Muscle of leg (tissue), 11 donors: Measurements from ENCODE around the gene METAP1D. TPM values are rescaled to one million over a fixed set of nuclear protein-coding genes. Genes with fewer than 3 reads are reported as not detected.
"Not testable (repeated sequence)": the region's sequence is repeated elsewhere in the genome, so short reads cannot be mapped to it uniquely, and the experiment has no call there.

ENCODE experiments used
- DNase-seq: peaks from one replicate; pipeline ENCODE4 v3.0.0; 2013
- H3K27ac ChIP-seq: one replicate; pipeline ENCODE4 v1.5.1; 2013; ENCODE audit warnings: mild to moderate bottlenecking, low read length, control low read depth
- H3K27me3 ChIP-seq: one replicate; pipeline ENCODE4 v1.6.1; 2013; ENCODE audit warnings: low read length; ENCODE audit not compliant: control insufficient read depth, insufficient read depth
- H3K36me3 ChIP-seq: one replicate; pipeline ENCODE4 v1.6.1; 2013; ENCODE audit warnings: low read length; ENCODE audit not compliant: control insufficient read depth, insufficient read depth
- H3K4me1 ChIP-seq: one replicate; pipeline ENCODE4 v1.6.1; 2013; ENCODE audit warnings: low read length; ENCODE audit not compliant: control insufficient read depth, insufficient read depth
- H3K4me3 ChIP-seq: one replicate; pipeline ENCODE4 v1.5.1; 2013; ENCODE audit warnings: low read length, control low read depth
- H3K9me3 ChIP-seq: replicated peaks from 2 replicates; pipeline ENCODE4 v1.6.1; 2013; ENCODE audit warnings: low read depth, low read length; ENCODE audit not compliant: control insufficient read depth
- WGBS: methylation state at CpG from one replicate; pipeline ENCODE4 v1.1.5; 2013; ENCODE audit warnings: missing lambda C conversion rate; ENCODE audit not compliant: insufficient coverage; 5-methylcytosine and 5-hydroxymethylcytosine counted together
- polyA plus RNA-seq, 8 donors: library from polyadenylated mRNA; unstranded; fragments of 120-200 nt; gene quantifications; one replicate each; pipeline versions ENCODE4 v1.2.1 to v1.2.3, GENCODE V29; 2013; ENCODE audit warnings: inconsistent platforms in 1 of 8, low replicate concordance in 1 of 8; ENCODE audit not compliant: insufficient read length in 8 of 8, insufficient read depth in 1 of 8
- total RNA-seq: library from RNA; stranded (reverse); fragments of 120-200 nt; gene quantifications from one replicate; pipeline ENCODE4 v1.2.4, GENCODE V29; 2013

Gene METAP1D
- total and polyA plus RNA-seq, 9 donors, result 7.8 to 16.0 (median 9.8) TPM

DNA sequence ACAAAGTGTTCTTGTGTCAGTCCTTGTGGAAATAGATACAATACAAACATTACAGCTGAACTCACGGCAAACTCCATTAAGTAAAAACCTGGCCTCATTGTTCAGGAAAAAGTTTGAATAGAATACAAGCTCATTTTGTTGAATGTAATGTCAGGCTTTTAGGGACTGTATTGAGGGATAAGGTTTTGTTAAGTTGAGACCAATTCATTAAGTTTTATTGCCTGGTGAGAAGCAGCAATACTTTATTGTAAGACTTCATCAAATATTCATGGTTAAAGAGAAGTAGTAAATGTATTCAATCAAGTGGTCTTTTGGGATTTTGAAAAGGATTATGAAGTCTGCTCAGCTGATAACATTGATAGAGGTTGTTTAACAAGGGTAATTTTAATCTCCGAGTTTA is 35.4 kb upstream of the METAP1D start:
- H3K27me3 ChIP-seq, result no peaks in the 10 kb centered on the region
- H3K4me3 ChIP-seq, result no peak overlapping the region
- no peaks in the 10 kb centered on the region for H3K4me1 ChIP-seq
- no peak overlapping the region for H3K27ac ChIP-seq
- DNase-seq, result no peak
- peaks cover 8% of the 10 kb centered on the region for H3K36me3 ChIP-seq
- H3K9me3 ChIP-seq, result no peaks in the 10 kb centered on the region
- no CpG with 5 or more reads among the region's 2 CpGs for WGBS

DNA sequence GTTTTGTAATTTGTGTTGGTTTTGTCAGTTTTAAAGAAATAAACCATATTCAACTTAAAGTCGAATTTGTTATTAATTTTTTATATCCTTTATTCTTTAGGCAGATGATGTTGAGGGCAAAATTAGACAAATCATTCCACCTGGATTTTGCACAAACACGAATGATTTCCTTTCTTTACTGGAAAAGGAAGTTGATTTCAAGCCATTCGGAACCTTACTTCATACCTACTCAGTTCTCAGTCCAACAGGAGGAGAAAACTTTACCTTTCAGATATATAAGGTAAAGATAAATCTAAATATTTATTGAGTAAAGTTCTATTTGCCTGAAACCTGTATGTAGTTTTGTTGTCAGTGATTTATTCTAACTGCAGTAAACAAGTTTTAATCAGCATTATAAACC is 34.5 kb upstream of the METAP1D start:
- Histone ChIP-seq H3K4me1 (no peaks in the 10 kb centered on the region), H3K9me3 (no peaks in the 10 kb centered on the region), H3K36me3 (peaks cover 11% of the 10 kb centered on the region), H3K27ac (no peak overlapping the region), H3K27me3 (no peaks in the 10 kb centered on the region), H3K4me3 (no peak overlapping the region)
- no CpG with 5 or more reads among the region's 3 CpGs for WGBS
- DNase-seq, result no peak

DNA sequence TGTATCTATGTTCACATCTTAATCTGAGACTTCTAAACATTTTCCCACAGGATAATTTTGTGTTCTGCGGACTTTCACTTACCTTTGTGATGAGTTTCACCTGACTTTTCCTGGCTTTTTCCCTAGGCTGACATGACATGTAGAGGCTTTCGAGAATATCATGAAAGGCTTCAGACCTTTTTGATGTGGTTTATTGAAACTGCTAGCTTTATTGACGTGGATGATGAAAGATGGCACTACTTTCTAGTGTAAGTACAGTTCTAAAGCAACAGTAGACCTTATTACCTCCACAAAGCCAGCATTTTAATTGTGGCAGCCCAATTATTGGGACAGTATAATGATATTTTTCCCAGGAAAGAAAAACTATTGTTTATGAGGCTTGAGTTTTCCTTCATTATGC is 34.1 kb upstream of the METAP1D start:
- H3K27me3 ChIP-seq, result no peaks in the 10 kb centered on the region
- H3K4me3 ChIP-seq, result no peak overlapping the region
- H3K4me1 ChIP-seq, result no peaks in the 10 kb centered on the region
- H3K27ac ChIP-seq, result no peak overlapping the region
- no peak for DNase-seq
- H3K9me3 ChIP-seq, result no peaks in the 10 kb centered on the region
- H3K36me3 ChIP-seq, result peaks cover 11% of the 10 kb centered on the region
- no CpG with 5 or more reads among the region's 3 CpGs for WGBS

DNA sequence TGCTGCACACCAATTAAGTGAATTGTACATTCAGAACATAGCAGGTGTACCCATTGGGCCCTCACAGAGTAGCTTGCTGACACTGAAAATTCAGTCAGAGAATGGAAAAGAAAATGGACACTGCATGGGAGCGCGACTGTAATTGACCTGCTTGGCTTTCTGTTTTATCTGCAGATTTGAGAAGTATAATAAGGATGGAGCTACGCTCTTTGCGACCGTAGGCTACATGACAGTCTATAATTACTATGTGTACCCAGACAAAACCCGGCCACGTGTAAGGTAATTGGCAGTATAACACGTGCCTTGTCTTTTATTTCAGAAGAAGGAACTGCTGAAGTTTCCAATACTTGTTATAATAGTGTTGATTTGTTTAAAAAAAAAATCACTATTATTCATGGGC is 33.5 kb upstream of the METAP1D start:
- 100% methylated on average over 2 of the region's 8 CpGs for WGBS
- no peaks in the 10 kb centered on the region for H3K9me3 ChIP-seq
- H3K36me3 ChIP-seq, result peaks cover 11% of the 10 kb centered on the region
- no peaks in the 10 kb centered on the region for H3K4me1 ChIP-seq
- DNase-seq, result no peak
- no peaks in the 10 kb centered on the region for H3K27me3 ChIP-seq
- H3K27ac ChIP-seq, result no peak overlapping the region
- H3K4me3 ChIP-seq, result no peak overlapping the region

DNA sequence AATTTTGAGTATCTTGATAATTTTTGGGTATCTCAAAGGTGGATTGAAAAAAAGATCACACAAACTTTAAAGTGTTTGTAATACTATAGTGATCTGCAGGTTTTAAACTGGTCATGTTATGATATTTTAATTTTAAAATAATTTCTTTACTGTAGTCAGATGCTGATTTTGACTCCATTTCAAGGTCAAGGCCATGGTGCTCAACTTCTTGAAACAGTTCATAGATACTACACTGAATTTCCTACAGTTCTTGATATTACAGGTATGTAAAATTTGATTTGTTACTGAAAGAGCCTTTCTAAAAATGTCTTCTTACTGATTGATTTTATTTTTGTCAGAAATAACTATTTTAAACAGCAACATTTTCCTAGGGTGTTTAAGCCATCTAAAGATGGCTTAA is 33.1 kb upstream of the METAP1D start:
- H3K4me3 ChIP-seq, result no peak overlapping the region
- no peak for DNase-seq
- no peaks in the 10 kb centered on the region for H3K27me3 ChIP-seq
- no peak overlapping the region for H3K27ac ChIP-seq
- no peaks in the 10 kb centered on the region for H3K9me3 ChIP-seq
- H3K4me1 ChIP-seq, result no peaks in the 10 kb centered on the region
- H3K36me3 ChIP-seq, result peaks cover 11% of the 10 kb centered on the region

DNA sequence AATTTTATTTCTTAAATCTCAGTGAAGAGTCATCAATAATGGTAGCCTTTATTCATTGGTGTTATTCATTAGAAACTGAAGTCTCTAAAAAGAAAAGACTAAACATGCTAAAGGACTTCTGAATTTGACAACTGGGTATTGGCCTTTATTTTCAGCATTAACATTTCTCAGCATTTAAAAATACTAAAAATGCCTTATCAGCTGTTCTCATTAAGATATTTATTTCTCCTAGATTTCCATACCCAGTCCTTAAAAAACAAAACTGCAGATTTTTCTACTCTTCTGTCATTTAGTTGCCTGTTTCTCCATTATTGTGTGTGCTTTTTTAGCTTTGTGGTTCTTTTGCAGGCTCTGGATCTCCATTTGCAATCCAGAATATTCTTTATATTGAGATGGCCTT is 31.2 kb upstream of the METAP1D start:
- no peak overlapping the region for H3K4me3 ChIP-seq
- H3K9me3 ChIP-seq, result no peaks in the 10 kb centered on the region
- H3K4me1 ChIP-seq, result no peaks in the 10 kb centered on the region
- peaks cover 11% of the 10 kb centered on the region for H3K36me3 ChIP-seq
- no peak for DNase-seq
- no peaks in the 10 kb centered on the region for H3K27me3 ChIP-seq
- no peak overlapping the region for H3K27ac ChIP-seq

DNA sequence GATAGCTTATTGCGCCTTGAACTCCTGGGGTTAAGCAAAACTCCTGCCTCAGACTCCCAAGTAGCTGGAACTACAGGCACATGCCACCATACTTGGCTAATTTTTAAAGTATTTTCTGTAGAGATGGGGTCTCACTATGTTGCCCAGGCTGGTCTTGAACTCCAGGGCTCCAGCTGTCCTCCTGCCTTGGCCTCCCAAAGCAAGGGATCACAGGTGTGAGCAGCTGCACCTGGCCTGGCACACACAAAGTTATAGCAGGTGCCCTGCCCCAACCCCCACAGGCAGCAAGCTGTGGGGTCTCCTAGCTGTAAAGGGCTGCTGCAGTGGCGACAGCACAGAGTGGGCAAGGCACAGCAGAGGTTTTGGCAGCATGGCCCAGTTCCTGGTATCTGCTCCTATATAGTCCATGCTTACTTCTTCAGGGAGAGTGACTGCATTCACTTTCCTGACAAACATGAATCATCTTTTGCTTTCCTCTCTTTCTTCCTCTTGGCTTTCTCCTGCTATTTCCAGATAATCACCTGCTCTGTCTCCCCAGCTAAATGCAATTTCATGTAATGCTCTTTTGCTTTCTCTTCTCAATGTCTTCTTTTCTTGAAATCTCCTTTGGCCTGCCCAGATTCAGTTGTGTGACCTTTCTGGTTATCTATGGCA is 27.3 kb upstream of the METAP1D start:
- Histone ChIP-seq H3K4me1 (no peaks in the 10 kb centered on the region), H3K27me3 (no peaks in the 10 kb centered on the region), H3K4me3 (no peak overlapping the region), H3K27ac (no peak overlapping the region), H3K9me3 (no peaks in the 10 kb centered on the region), H3K36me3 (peaks cover 7% of the 10 kb centered on the region)
- WGBS, result 90% methylated on average over 1 of the region's 2 CpGs
- no peak for DNase-seq

DNA sequence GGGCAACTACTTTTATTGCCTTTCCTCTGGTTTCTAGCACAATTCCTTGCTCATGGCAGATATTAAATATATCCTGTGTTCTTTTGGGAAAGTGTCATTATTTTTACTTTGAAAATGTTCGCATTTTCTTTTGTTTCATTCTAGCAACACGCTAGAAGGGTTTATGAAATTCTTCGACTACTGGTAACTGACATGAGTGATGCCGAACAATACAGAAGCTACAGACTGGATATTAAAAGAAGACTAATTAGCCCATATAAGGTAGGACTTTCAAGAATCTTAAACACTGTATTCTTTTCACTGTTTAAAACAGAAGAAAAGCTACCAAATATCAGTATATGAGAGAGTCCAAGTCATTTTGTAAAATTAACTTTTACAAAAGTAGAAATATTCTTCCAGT is 20.6 kb upstream of the METAP1D start:
- H3K4me3 ChIP-seq, result no peak overlapping the region
- H3K27ac ChIP-seq, result no peak overlapping the region
- peaks cover 13% of the 10 kb centered on the region for H3K36me3 ChIP-seq
- no peaks in the 10 kb centered on the region for H3K9me3 ChIP-seq
- WGBS, result no CpG with 5 or more reads among the region's 4 CpGs
- DNase-seq, result no peak
- no peaks in the 10 kb centered on the region for H3K27me3 ChIP-seq
- no peaks in the 10 kb centered on the region for H3K4me1 ChIP-seq

DNA sequence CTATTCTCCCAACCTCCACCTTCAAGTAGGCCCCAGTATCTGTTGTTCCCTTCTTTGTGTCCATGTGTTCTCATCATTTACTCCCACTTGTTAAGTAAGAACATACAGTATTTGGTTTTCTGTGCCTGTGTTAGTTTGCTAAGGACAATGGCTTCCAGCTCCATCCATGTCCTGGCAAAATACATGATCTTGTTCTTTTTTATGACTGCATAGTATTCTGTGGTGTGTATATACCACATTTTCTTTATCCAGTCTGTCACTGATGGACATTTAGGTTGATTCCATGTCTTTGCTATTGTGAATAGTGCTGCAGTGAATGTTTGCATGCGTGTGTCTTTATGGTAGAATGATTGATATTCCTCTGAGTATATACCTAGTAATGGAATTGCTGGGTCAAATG is 15.8 kb upstream of the METAP1D start:
- H3K27ac ChIP-seq, H3K4me3 ChIP-seq, H3K27me3 ChIP-seq, H3K9me3 ChIP-seq, DNase-seq, H3K4me1 ChIP-seq, H3K36me3 ChIP-seq: not testable (repeated sequence)
- no CpG with 5 or more reads among the region's 1 CpG for WGBS

DNA sequence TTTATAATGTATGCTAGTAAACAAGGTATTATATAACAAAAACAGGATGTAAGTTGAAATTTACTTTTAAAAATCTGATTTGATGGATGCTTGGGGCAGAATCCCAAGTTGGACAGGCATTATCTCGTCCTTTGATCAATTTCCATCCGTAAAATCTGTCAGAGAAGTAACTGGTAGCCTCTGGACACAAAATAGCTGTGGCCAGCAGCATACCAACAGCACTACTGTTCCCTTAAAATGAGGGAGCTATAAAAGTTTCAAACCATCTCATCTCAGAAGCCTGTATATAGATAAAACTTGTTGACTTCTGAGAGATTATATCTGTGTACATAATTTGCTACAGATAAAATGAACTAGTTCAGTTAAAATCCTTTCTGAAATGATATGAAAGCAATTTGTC is 14.7 kb upstream of the METAP1D start:
- Histone ChIP-seq H3K4me3 (no peak overlapping the region), H3K4me1 (no peaks in the 10 kb centered on the region), H3K27me3 (no peaks in the 10 kb centered on the region), H3K9me3 (no peaks in the 10 kb centered on the region), H3K36me3 (peaks cover 4% of the 10 kb centered on the region), H3K27ac (no peak overlapping the region)
- no CpG with 5 or more reads among the region's 2 CpGs for WGBS
- no peak for DNase-seq

DNA sequence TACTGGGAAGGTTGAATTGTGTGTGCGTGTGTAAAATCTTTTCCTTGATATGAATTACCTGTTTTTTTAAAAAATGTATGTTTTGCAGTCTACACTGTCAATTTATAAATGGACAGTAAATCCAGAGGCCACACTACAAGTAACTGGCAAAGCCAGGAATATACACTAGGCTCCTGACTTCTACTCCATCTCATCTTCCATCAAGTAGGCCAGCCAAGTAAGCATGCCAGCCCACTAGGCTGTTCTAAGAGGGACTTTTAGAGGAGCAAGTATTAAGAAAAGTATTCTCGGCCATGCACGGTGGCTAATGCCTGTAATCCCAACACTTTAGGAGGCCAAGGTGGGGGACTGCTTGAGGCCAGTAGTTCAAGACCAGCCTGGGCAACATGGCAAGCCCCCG is 13.0 kb upstream of the METAP1D start:
- Histone ChIP-seq H3K4me1 (no peaks in the 10 kb centered on the region), H3K36me3 (peaks cover 2% of the 10 kb centered on the region), H3K9me3 (no peaks in the 10 kb centered on the region), H3K27me3 (no peaks in the 10 kb centered on the region), H3K27ac (no peak overlapping the region), H3K4me3 (no peak overlapping the region)
- 89% methylated on average over 2 of the region's 4 CpGs for WGBS
- DNase-seq, result no peak
